ENCODE measurements around the gene PROM1.

DNA sequence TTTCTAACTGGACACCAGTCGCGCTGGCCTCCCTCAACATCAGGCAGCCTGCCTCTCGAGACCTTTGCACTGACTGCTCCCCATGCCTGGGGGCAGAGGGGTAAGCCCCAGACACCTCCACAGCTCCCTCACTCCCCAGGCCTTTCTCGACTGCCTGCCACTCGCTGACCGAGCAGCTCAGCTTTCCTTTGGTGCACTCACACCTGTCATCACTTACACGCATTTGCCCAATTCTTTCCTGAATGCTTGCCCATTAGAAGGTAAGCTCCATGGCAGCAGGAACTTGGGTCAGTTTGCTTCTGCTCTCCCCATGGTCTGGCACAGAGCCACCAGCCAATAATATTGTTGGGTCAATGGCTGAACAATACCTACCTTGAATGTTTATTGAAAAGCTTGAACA lies 32.2 kb upstream of the PROM1 start:
- TF ChIP-seq, protein P1, sequence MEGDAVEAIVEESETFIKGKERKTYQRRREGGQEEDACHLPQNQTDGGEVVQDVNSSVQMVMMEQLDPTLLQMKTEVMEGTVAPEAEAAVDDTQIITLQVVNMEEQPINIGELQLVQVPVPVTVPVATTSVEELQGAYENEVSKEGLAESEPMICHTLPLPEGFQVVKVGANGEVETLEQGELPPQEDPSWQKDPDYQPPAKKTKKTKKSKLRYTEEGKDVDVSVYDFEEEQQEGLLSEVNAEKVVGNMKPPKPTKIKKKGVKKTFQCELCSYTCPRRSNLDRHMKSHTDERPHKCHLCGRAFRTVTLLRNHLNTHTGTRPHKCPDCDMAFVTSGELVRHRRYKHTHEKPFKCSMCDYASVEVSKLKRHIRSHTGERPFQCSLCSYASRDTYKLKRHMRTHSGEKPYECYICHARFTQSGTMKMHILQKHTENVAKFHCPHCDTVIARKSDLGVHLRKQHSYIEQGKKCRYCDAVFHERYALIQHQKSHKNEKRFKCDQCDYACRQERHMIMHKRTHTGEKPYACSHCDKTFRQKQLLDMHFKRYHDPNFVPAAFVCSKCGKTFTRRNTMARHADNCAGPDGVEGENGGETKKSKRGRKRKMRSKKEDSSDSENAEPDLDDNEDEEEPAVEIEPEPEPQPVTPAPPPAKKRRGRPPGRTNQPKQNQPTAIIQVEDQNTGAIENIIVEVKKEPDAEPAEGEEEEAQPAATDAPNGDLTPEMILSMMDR (IDR thresholded peaks at IDR 0.05): no peak
- no peak for TF ChIP-seq POLR2A (IDR thresholded peaks at IDR 0.05)
